Neural cell (in vitro differentiated cells): ENCODE measurements around the gene CBLB.

Source experiments
- CTCF ChIP-seq: fragments of 450-650 bp; IDR thresholded peaks from 2 replicates; pipeline ENCODE4 v1.5.1; 2014; ENCODE audit warnings: antibody characterized with exemption, mild to moderate bottlenecking, moderate library complexity; ENCODE audit not compliant: poor library complexity, severe bottlenecking
- EZH2 ChIP-seq: fragments of 200-600, 300-800 bp; shearing (Covaris generic), sonication (generic); IDR thresholded peaks from 2 replicates; pipeline ENCODE4 v1.6.1; 2014; ENCODE audit warnings: antibody characterized with exemption, low read length, borderline replicate concordance, mild to moderate bottlenecking; ENCODE audit not compliant: insufficient read depth, poor library complexity, severe bottlenecking
- POLR2AphosphoS5 ChIP-seq: IDR thresholded peaks from 2 replicates; pipeline ENCODE4 v1.6.1; 2012
- RAD21 ChIP-seq: fragments of 450-650 bp; conservative IDR thresholded peaks from 2 replicates; pipeline ENCODE4 v1.6.1; 2014; ENCODE audit warnings: antibody characterized with exemption, mild to moderate bottlenecking, moderate library complexity
- TF ChIP-seq, protein P1 (sequence below): IDR thresholded peaks from 2 replicates; pipeline ENCODE4 v1.6.1; 2012; ENCODE audit warnings: borderline replicate concordance

DNA sequence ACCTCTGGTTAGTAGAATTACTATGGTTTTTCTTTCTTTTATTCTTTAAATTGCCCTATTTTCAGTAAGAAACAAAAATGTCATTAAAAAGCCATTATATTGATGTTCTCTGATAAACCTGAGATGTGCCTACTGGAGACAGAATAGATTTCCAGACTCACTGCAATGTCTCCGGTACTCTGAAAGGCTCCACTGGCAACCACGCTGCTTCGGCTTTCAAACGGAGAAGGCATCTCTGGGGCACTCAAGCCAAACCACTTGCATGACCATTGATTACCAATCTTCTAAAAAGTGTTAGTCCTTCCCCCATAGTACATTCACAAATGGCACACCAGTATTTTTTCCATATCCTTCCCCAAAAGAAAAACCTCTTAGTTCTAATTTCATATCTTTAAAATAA lies 82.6 kb downstream of the CBLB start:
- TF ChIP-seq POLR2AphosphoS5 (no peak), RAD21 (no peak), EZH2 (no peak), CTCF (no peak)
- TF ChIP-seq, protein P1, sequence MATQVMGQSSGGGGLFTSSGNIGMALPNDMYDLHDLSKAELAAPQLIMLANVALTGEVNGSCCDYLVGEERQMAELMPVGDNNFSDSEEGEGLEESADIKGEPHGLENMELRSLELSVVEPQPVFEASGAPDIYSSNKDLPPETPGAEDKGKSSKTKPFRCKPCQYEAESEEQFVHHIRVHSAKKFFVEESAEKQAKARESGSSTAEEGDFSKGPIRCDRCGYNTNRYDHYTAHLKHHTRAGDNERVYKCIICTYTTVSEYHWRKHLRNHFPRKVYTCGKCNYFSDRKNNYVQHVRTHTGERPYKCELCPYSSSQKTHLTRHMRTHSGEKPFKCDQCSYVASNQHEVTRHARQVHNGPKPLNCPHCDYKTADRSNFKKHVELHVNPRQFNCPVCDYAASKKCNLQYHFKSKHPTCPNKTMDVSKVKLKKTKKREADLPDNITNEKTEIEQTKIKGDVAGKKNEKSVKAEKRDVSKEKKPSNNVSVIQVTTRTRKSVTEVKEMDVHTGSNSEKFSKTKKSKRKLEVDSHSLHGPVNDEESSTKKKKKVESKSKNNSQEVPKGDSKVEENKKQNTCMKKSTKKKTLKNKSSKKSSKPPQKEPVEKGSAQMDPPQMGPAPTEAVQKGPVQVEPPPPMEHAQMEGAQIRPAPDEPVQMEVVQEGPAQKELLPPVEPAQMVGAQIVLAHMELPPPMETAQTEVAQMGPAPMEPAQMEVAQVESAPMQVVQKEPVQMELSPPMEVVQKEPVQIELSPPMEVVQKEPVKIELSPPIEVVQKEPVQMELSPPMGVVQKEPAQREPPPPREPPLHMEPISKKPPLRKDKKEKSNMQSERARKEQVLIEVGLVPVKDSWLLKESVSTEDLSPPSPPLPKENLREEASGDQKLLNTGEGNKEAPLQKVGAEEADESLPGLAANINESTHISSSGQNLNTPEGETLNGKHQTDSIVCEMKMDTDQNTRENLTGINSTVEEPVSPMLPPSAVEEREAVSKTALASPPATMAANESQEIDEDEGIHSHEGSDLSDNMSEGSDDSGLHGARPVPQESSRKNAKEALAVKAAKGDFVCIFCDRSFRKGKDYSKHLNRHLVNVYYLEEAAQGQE = no peak
